SK-N-SH treated with all-trans-retinoic acid at 6 μM for 48 hours (cell line): ENCODE results near the gene TRAPPC2.

Source experiments
- ATAC-seq: fragments of 200-7000 bp; cut with Tn5 transposase; 3 replicates; pipeline ENCODE4 v1.9.1; 2020; ENCODE audit warnings: mild to moderate bottlenecking, moderate library complexity
- ARNTL ChIP-seq: fragments of 450-650 bp; formaldehyde crosslinking; IDR thresholded peaks from 2 replicates; pipeline ENCODE4 v1.5.0; 2020; ENCODE audit warnings: low read depth, mild to moderate bottlenecking, moderate library complexity, borderline replicate concordance
- BACH2 ChIP-seq: fragments of 250-450 bp; sonication (Bioruptor Pico); IDR thresholded peaks from 2 replicates; pipeline ENCODE4 v1.9.0; 2021; ENCODE audit warnings: mild to moderate bottlenecking, borderline replicate concordance
- CREB5 ChIP-seq: fragments of 250-450 bp; sonication (Bioruptor Pico); IDR thresholded peaks from 2 replicates; pipeline ENCODE4 v1.5.1; 2020; ENCODE audit warnings: low read depth, mild to moderate bottlenecking, moderate library complexity
- CSDC2 ChIP-seq: fragments of 250-450 bp; sonication (Bioruptor Pico); IDR thresholded peaks from 2 replicates; pipeline ENCODE4 v1.5.0; 2020; ENCODE audit warnings: mild to moderate bottlenecking, moderate library complexity
- CSRNP3 ChIP-seq: fragments of 250-450 bp; sonication (Bioruptor Pico); IDR thresholded peaks from 2 replicates; pipeline ENCODE4 v1.5.1; 2021; ENCODE audit warnings: mild to moderate bottlenecking, moderate library complexity
- ESRRG ChIP-seq: fragments of 250-450 bp; sonication (Bioruptor Pico); IDR thresholded peaks from 2 replicates; pipeline ENCODE4 v1.6.1; 2021; ENCODE audit warnings: mild to moderate bottlenecking
- GLIS3 ChIP-seq: fragments of 250-450 bp; sonication (Bioruptor Pico); IDR thresholded peaks from 2 replicates; pipeline ENCODE4 v1.5.0; 2020; ENCODE audit warnings: mild to moderate bottlenecking, moderate library complexity
- ISL1 ChIP-seq: fragments of 250-450 bp; sonication (Bioruptor Pico); IDR thresholded peaks from 2 replicates; pipeline ENCODE4 v2.1.2; 2022; ENCODE audit warnings: mild to moderate bottlenecking, moderate library complexity
- OSR1 ChIP-seq: fragments of 250-450 bp; sonication (Bioruptor Pico); IDR thresholded peaks from 2 replicates; pipeline ENCODE4 v1.8.0; 2022; ENCODE audit warnings: moderate library complexity, mild to moderate bottlenecking, inconsistent platforms
- POU6F1 ChIP-seq: fragments of 250-450 bp; sonication (Bioruptor Pico); IDR thresholded peaks from 2 replicates; pipeline ENCODE4 v1.8.0; 2021; ENCODE audit warnings: low read depth, mild to moderate bottlenecking, moderate library complexity, borderline replicate concordance
- PPARA ChIP-seq: fragments of 250-450 bp; sonication (Bioruptor Pico); IDR thresholded peaks from 2 replicates; pipeline ENCODE4 v1.5.0; 2020; ENCODE audit warnings: mild to moderate bottlenecking, borderline replicate concordance
- RARB ChIP-seq: fragments of 250-450 bp; sonication (Bioruptor Pico); IDR thresholded peaks from 2 replicates; pipeline ENCODE4 v1.8.0; 2021; ENCODE audit warnings: mild to moderate bottlenecking, moderate library complexity
- SNAI2 ChIP-seq: fragments of 250-450 bp; sonication (Bioruptor Pico); IDR thresholded peaks from 2 replicates; pipeline ENCODE4 v1.5.0; 2020; ENCODE audit warnings: mild to moderate bottlenecking, moderate library complexity
- TCF4 ChIP-seq: fragments of 250-450 bp; sonication (Bioruptor Pico); IDR thresholded peaks from 2 replicates; pipeline ENCODE4 v1.8.0; 2021; ENCODE audit warnings: mild to moderate bottlenecking, moderate library complexity, borderline replicate concordance
- TOX ChIP-seq: fragments of 250-450 bp; sonication (Bioruptor Pico); IDR thresholded peaks from 2 replicates; pipeline ENCODE4 v1.8.0; 2021; ENCODE audit warnings: mild to moderate bottlenecking, moderate library complexity, borderline replicate concordance
- TSHZ2 ChIP-seq: fragments of 250-450 bp; sonication (Bioruptor Pico); IDR thresholded peaks from 2 replicates; pipeline ENCODE4 v1.5.0; 2020; ENCODE audit warnings: mild to moderate bottlenecking, moderate library complexity
- ZC3H10 ChIP-seq: fragments of 250-450 bp; sonication (Bioruptor Pico); IDR thresholded peaks from 2 replicates; pipeline ENCODE4 v1.5.1; 2021; ENCODE audit warnings: mild to moderate bottlenecking, moderate library complexity
- ZFP3 ChIP-seq: fragments of 250-450 bp; sonication (Bioruptor Pico); IDR thresholded peaks from 2 replicates; pipeline ENCODE4 v1.5.0; 2020; ENCODE audit warnings: mild to moderate bottlenecking, moderate library complexity
- ZFP30 ChIP-seq: fragments of 450-650 bp; formaldehyde crosslinking; IDR thresholded peaks from 2 replicates; pipeline ENCODE4 v1.5.0; 2022; ENCODE audit warnings: mild to moderate bottlenecking, moderate library complexity
- ZNF565 ChIP-seq: fragments of 450-650 bp; formaldehyde crosslinking; conservative IDR thresholded peaks from 2 replicates; pipeline ENCODE4 v1.5.0; 2020; ENCODE audit warnings: low read depth, mild to moderate bottlenecking, moderate library complexity
- ZNF70 ChIP-seq: fragments of 450-650 bp; formaldehyde crosslinking; IDR thresholded peaks from 2 replicates; pipeline ENCODE4 v1.5.0; 2020; ENCODE audit warnings: mild to moderate bottlenecking, moderate library complexity
- ZNF8 ChIP-seq: fragments of 450-650 bp; formaldehyde crosslinking; IDR thresholded peaks from 2 replicates; pipeline ENCODE4 v1.5.0; 2020; ENCODE audit warnings: mild to moderate bottlenecking, moderate library complexity

The TRAPPC2 gene

GRCh38 chrX:13716905-13717304, 17.5 kb downstream of the TRAPPC2 start:
- no peak for ATAC-seq
- TF ChIP-seq OSR1 (CRISPR knock-in tag) (no peak), CSDC2 (no peak), GLIS3 (CRISPR knock-in tag) (no peak), POU6F1 (CRISPR knock-in tag) (no peak), ZFP30 (no peak), TSHZ2 (no peak), BACH2 (CRISPR knock-in tag) (no peak), RARB (CRISPR knock-in tag) (no peak), PPARA (CRISPR knock-in tag) (no peak), ZNF70 (CRISPR knock-in tag) (no peak), CREB5 (CRISPR knock-in tag) (no peak), ESRRG (CRISPR knock-in tag) (no peak), ZNF565 (no peak), ZC3H10 (no peak), ARNTL (CRISPR knock-in tag) (no peak), SNAI2 (CRISPR knock-in tag) (no peak), ISL1 (no peak), TOX (CRISPR knock-in tag) (no peak), CSRNP3 (CRISPR knock-in tag) (no peak), ZFP3 (no peak)
- TF ChIP-seq, all 23 proteins: peak for 0

- no peak for TF ChIP-seq ZC3H10
- no peak for TF ChIP-seq ZFP3
- no peak for TF ChIP-seq ZNF70 (CRISPR knock-in tag)
- TF ChIP-seq ZNF565: no peak
- TF ChIP-seq ZFP30: no peak
- no peak for TF ChIP-seq RARB (CRISPR knock-in tag)
- ATAC-seq: no peak
These were observed 18.0 kb downstream of the TRAPPC2 start for GRCh38 chrX:13716455-13716854.

- TF ChIP-seq POU6F1 (CRISPR knock-in tag) (no peak), ESRRG (CRISPR knock-in tag) (no peak), TOX (CRISPR knock-in tag) (no peak), CSDC2 (no peak), ZNF70 (CRISPR knock-in tag) (no peak), RARB (CRISPR knock-in tag) (no peak), CREB5 (CRISPR knock-in tag) (no peak), OSR1 (CRISPR knock-in tag) (no peak), CSRNP3 (CRISPR knock-in tag) (no peak), PPARA (CRISPR knock-in tag) (no peak), ZNF8 (CRISPR knock-in tag) (no peak), ZFP30 (no peak), ARNTL (CRISPR knock-in tag) (no peak), ZC3H10 (no peak), TCF4 (CRISPR knock-in tag) (no peak), BACH2 (CRISPR knock-in tag) (no peak), ZFP3 (no peak), SNAI2 (CRISPR knock-in tag) (no peak)
- no peak for ATAC-seq
These were observed 23.3 kb downstream of the TRAPPC2 start for GRCh38 chrX:13711141-13711540.
